ENCODE data around the gene FGFR4. TPM values are rescaled to one million over a fixed set of nuclear protein-coding genes. Genes with fewer than 3 reads are reported as not detected.

FGFR4 gene
- total and polyA plus RNA-seq, 3 donors from 2014 or later: 7.8 to 10.3 (median 9.7) TPM

- Histone ChIP-seq H3K27me3 (no peaks in the 10 kb centered on the region), H3K4me1 (no peaks in the 10 kb centered on the region), H3K9me3 (no peaks in the 10 kb centered on the region), H3K4me3 (no peak overlapping the region), H3K27ac (no peak overlapping the region), H3K36me3 (ENCODE audit: low read depth, missing control alignments) (no peaks in the 10 kb centered on the region)
- TF ChIP-seq POLR2A (IDR thresholded peaks at IDR 0.05): no peak
- TF ChIP-seq CTCF (IDR thresholded peaks at IDR 0.05): no peak
- DNase-seq: no peak
- intact Hi-C loops (cut with DNase I; ENCODE audit: low total_unique reads): no loop called here
- 91 to 94% methylated on average over 5 to 6 of the region's 6 CpGs for WGBS, 2 donors
Observed at GRCh38 chr5:177070536-177071191, 16.1 kb upstream of the FGFR4 start.

GRCh38 chr5:177071666-177072385 is 14.9 kb upstream of the FGFR4 start:
- intact Hi-C loops (cut with DNase I; ENCODE audit: low total_unique reads): no loop called here
- no peaks in the 10 kb centered on the region for H3K36me3 ChIP-seq (ENCODE audit: low read depth, missing control alignments)
- TF ChIP-seq POLR2A (IDR thresholded peaks at IDR 0.05): no peak
- peak; percentile 78 to 96 (median 89) for TF ChIP-seq CTCF (IDR thresholded peaks at IDR 0.05)

GRCh38 chr5:177077335-177077734 is 9.4 kb upstream of the FGFR4 start:
- TF ChIP-seq POLR2A (IDR thresholded peaks at IDR 0.05): no peak
- no peak for TF ChIP-seq CTCF (IDR thresholded peaks at IDR 0.05)
- intact Hi-C loops (cut with DNase I; ENCODE audit: low total_unique reads): no loop called here
- Histone ChIP-seq H3K27ac (no peak overlapping the region), H3K36me3 (ENCODE audit: low read depth, missing control alignments) (no peaks in the 10 kb centered on the region), H3K4me3 (no peak overlapping the region), H3K4me1 (no peaks in the 10 kb centered on the region), H3K27me3 (no peaks in the 10 kb centered on the region), H3K9me3 (no peaks in the 10 kb centered on the region)
- 96% methylated on average over 2 of the region's 2 CpGs for WGBS, 2 donors
- no peak for DNase-seq

More at GRCh38 chr5:177071666-177072385, 14.9 kb upstream of the FGFR4 start:
- Histone ChIP-seq H3K27me3 (no peaks in the 10 kb centered on the region), H3K9me3 (no peaks in the 10 kb centered on the region), H3K4me3 (no peak overlapping the region), H3K4me1 (no peaks in the 10 kb centered on the region), H3K27ac (no peak overlapping the region)
- DNase-seq: peak; percentile 92
- WGBS, 2 donors: 32% methylated on average over 6 of the region's 6 CpGs

GRCh38 chr5:177079606-177080005 is 7.1 kb upstream of the FGFR4 start:
- Histone ChIP-seq H3K4me1 (no peaks in the 10 kb centered on the region), H3K9me3 (no peaks in the 10 kb centered on the region), H3K27me3 (no peaks in the 10 kb centered on the region), H3K36me3 (ENCODE audit: low read depth, missing control alignments) (no peaks in the 10 kb centered on the region), H3K4me3 (no peak overlapping the region), H3K27ac (no peak overlapping the region)
- DNase-seq: no peak
- TF ChIP-seq CTCF (IDR thresholded peaks at IDR 0.05): no peak
- TF ChIP-seq POLR2A (IDR thresholded peaks at IDR 0.05): no peak
- WGBS, 2 donors: 73 to 92% methylated on average over 7 to 9 of the region's 9 CpGs
- intact Hi-C loops (cut with DNase I; ENCODE audit: low total_unique reads): no loop called here

Measured in testis (tissue), 3 donors.